CMK (cell line): ENCODE measurements around the gene RNF213.
"Not testable (repeated sequence)": the region's sequence is repeated elsewhere in the genome, so short reads cannot be mapped to it uniquely, and the experiment has no call there.

ENCODE experiments used
- DNase-seq: peaks from one replicate; pipeline ENCODE4 v3.0.0-alpha.2; 2010; ENCODE audit warnings: low read depth

RNF213 gene

DNA sequence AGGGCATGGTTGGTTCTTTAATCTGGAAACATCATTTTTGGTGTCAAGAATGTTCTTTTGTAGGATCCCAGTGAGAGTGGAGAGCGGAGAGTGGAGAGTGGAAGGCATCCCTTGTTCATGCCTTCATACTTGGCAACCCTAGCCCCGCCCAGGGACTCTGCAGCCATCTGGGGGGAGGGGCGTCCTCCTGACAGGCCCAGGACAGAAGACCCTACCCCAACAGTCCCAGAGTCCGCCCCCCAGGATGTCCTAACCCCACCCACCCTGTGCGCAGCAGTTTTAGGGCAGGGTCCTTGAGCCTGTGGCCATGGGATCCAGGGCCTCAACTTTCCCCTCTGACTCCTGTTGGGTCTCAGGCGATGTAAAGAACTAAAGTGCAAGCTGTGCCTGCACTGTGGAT, 36.0 kb upstream of the RNF213 start:
- no peak for DNase-seq

DNA sequence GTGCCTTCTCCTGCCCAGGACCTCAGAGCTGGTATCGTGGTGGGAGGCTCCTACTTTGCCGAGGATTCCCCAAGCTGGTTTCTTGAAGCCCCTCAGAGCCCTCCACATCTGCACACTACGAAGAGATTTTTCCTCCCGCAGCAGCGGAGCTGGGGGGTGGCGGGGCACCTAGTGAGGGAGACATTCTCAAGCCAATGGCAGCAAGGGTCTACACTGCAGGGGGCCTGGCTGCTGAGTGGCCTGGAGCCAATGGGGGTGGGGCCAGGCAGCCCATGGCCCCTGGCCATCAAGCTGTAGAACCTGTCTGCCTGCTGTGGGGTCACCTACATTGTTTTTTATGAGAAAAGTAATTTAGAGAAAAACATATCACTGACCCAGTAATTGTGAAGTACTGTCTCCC, 35.4 kb upstream of the RNF213 start:
- DNase-seq: no peak

DNA sequence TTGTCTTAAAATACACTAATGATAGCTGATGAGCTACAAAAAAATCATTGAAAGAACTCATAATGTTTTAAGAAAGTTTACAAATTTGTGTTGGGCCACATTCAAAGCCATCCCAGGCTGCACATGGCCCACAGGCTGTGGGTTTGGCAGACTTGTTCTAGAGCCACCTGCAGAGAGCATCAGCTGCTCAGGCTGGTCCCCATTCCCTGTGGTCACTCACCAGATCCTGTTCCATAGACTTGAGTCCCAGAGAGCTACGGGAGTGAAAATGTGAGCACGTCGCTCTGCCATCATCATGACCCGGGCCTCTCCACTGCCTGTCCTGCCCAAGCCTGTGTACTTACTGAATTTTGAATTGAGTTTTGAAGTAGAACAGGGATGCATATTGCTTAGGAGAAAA, 33.5 kb upstream of the RNF213 start:
- no peak for DNase-seq

GRCh38 chr17:80227666-80228065, 33.0 kb upstream of the RNF213 start:
- DNase-seq: no peak

DNA sequence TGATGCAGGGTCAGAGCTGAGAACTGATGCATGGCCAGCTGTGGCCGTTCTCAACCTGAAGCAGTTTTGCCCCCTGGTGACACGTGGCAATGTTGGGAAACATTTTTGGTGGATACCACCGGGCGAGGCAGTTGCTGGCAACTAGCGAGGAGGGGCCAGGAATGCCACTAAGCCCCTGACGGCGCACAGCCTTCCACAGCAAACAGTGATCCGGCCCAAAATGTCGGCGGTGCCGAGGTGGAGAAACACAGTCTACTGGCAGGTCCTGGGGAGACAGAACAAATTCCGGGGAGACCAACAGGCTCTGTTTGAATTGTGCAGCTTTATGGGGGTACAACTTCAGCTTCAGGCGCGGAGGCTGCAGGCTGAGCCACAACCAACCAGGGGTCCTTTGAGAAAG, 32.2 kb upstream of the RNF213 start:
- DNase-seq: no peak

DNA sequence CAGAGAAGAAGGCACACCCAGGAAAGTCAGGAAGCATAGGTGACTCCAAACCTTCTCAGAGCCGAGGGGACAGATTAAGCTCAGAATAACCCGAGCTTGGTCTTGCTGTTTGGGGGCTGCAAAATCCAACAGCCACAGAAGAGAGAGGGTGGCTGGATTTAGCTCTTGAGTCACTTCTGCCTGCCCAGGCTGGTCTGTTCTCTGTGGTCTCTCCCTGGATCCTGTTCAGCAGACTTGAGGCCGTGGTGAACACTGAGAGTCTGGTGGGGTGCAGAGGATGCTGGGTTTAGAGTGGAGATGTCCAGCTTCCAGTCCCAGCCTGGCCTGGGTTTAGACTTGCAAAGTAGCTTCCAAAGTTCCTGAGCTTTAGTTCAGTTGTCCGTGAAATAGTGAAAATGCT, 31.6 kb upstream of the RNF213 start:
- no peak for DNase-seq

DNA sequence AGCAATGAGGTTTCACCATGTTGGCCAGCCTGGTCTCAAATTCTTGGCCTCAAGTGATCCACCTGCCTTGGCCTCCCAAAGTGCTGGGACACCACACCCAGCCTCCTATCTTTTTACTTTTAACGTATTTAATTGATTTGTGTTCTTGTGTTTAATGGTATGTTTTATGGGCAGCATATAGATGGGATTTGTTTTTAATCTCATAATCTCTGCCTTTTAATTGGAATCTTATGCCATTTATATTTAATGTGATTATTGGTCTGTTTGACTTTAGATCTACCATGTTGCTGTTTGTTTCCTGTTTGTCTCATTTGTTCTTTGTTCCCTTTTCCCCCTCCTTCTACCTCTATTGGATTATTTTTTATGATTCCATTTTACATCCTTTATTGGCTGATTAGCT, 28.2 kb upstream of the RNF213 start:
- no peak for DNase-seq

DNA sequence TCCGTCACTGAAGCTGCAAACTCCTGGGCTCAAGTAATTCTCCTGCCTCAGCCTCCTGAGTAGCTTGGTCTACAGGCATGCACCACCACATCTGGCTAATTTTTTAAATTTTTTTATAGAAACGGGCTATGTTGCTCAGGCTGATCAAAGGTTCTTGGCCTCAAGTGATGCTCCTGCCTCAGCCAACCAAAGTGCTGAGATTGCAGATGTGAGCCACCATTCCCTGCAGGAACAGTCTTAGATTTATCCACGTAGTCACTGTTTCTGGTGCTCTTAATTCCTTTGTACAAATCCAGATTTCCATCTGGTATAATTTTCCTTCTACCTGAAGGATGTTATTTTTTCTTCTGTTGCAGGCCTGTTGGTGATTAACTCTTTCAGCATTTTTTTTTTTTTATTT, 27.4 kb upstream of the RNF213 start:
- DNase-seq: no peak

DNA sequence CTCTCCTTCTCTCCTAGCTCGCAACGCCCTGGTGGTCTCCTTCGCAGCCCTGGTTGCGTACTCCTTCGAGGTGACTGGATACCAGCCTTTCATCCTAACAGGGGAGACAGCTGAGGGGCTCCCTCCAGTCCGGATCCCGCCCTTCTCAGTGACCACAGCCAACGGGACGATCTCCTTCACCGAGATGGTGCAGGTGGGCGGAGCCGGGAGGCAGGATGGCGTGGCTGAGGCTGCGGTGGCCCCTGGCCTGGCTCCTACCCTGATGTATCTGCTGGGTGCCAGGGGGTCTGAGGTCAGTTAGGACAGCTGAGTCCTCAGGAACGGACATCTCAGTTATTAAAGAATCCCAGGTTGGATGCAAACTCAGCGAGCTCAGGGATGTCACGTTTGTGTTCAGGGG, 23.7 kb upstream of the RNF213 start:
- no peak for DNase-seq

- no peak for DNase-seq
Measured at GRCh38 chr17:80237386-80237785, 23.3 kb upstream of the RNF213 start.

DNA sequence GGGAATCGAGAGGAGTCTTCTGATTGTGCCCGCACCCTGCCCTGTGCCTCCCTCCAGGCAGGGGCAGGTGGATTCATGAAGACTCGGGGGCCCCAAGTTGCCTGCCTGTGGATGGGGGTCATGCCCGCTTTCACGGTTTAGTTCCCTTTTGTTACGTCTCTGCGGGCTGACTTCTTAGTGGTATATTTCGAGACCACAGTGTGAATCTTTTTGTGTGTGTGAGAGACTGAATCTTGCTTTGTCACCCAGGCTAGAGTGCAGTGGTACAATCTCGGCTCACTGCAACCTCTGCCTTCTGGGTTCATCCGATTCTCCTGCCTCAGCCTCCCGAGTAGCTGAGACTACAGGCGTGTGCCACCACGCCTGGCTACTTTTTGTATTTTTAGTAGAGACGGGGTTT, 18.1 kb upstream of the RNF213 start:
- DNase-seq: no peak

GRCh38 chr17:80243526-80244433, 16.9 kb upstream of the RNF213 start:
- no peak for DNase-seq

GRCh38 chr17:80244448-80244847, 16.2 kb upstream of the RNF213 start:
- not testable (repeated sequence) for DNase-seq

- DNase-seq: no peak
Measured at GRCh38 chr17:80244871-80245509, 15.7 kb upstream of the RNF213 start.

DNA sequence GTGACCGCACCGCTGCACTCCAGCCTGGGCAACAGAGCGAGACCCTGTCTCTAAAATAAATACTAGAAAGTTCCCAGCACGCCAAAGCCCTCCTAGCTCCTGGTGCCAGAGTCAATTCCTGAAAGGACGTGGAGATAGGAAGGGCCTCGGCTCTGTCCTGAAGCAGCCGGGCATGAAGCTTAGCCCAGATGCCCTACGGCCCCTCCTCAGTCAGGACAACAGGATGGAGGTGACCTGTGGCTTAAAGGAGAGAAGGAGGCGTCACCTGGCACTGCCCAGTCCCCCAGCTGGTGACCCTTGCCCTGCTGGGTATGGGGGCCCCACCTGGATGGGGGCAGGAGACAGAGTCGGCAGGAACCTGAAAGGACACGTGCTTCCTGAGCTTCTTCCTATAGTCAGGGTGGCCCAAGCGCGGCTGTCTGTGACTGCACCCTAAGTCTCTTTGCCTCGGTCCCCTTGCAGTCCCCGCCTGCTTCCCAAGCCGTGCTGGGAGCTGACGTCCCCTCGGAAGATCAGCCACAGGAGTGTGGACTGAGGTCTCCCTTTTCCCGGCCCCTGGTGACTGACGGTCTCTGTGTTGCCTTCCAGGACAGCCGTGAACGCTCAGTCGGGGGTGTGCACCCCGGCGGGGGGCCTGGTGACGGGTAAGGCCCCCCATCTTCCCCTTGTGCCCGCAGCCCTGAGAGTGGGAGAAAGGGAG, 14.9 kb upstream of the RNF213 start:
- no peak for DNase-seq

GRCh38 chr17:80246266-80246681, 14.4 kb upstream of the RNF213 start:
- DNase-seq: no peak

- DNase-seq: no peak
Measured at GRCh38 chr17:80246726-80247125, 13.9 kb upstream of the RNF213 start.

- no peak for DNase-seq
Measured at GRCh38 chr17:80247561-80247960, 13.1 kb upstream of the RNF213 start.

DNA sequence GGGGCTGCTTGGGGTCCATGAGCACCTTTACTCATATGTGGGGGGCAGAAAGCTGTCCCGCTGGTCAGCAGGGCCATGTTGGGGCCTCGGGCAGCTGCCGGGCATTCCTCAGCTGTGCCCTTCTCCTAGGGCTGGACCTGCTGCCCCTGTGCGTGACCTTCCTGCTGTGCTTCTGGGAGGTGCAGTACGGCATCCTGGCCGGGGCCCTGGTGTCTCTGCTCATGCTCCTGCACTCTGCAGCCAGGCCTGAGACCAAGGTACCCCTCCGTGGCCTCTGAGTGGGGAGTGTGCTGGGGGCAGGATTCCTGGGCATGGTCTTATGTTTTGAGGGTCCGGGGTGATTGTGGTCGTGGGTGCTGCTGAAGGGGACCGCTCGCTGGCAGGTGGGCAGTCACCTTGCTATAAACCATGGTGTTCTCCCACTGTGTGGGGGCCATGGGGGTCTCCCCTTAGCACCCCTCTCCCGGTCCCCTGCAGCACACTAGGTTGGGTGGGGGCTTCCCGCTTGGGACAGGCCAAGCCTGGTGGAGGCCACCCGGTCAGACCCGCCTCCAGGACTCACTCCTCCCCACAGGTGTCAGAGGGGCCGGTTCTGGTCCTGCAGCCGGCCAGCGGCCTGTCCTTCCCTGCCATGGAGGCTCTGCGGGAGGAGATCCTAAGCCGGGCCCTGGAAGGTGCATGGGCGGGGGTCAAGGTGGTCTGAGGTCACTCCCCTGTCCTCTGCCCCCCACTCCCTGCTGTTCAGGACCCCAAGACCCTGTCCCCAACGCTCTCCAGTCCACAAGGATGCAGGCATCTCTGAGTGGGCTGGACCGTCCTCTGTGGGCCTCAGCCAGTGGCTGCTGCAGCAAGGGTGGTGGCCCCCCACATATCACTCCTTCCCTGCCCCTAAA, 12.4 kb upstream of the RNF213 start:
- no peak for DNase-seq

- no peak for DNase-seq
Measured at GRCh38 chr17:80248894-80249710, 11.6 kb upstream of the RNF213 start.

DNA sequence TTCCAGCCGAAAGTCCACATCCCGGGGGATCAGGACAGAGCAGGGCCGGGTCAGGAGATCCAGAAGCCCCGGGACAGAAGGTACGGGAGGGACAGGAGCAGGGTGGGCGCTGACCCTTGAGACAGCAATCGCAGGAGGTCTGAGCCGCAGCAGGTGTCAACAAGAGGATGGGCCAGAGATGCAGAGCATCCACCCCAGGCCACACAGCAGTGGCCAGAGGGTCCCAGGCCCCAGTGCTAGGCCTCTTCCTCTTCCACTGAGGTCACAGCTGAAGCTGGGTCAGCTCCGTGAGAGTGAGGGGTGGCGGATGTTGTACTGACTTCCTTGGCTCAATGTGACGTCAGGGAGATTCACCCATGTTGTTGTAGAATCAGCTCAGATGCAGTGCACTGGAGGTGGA, 8.7 kb upstream of the RNF213 start:
- no peak for DNase-seq
